AG04450 (cell line): ENCODE data around the gene ZSWIM6. TPM values are rescaled to one million over a fixed set of nuclear protein-coding genes. Genes with fewer than 3 reads are reported as not detected.

ENCODE experiments used
- CTCF ChIA-PET: fragments of 300-600, 350-600 bp; formaldehyde crosslinking; extraction: SDS; loops from one replicate; lab custom pipeline; 2022; ENCODE audit warnings: antibody characterized with exemption, inconsistent platforms; lab: Charles Lee
- POLR2A ChIA-PET: fragments of 350-600 bp; formaldehyde crosslinking; extraction: SDS; loops from one replicate; lab custom pipeline; 2021; ENCODE audit warnings: antibody characterized with exemption, inconsistent platforms; lab: Yijun Ruan, JAX
- DNase-seq: peaks from one replicate; pipeline ENCODE4 v3.0.0-alpha.2; 2011; ENCODE audit warnings: low read depth, low spot score
- H3K27ac ChIP-seq: one replicate; pipeline ENCODE4 v1.5.1; 2012; ENCODE audit warnings: low read depth, low read length, control low read depth
- H3K27me3 ChIP-seq: one replicate; pipeline ENCODE4 v1.6.0; 2012; ENCODE audit warnings: low read length; ENCODE audit not compliant: control insufficient read depth, insufficient read depth
- H3K4me3 ChIP-seq: 2 replicates; pipeline ENCODE4 v1.5.1; 2011; ENCODE audit warnings: mild to moderate bottlenecking, low read depth, low read length, control low read depth
- H3K9me3 ChIP-seq: 2 replicates; pipeline ENCODE4 v1.5.1; 2012; ENCODE audit warnings: low read length; ENCODE audit not compliant: control insufficient read depth, insufficient read depth
- polyA plus RNA-seq: library from polyadenylated mRNA; depleted of rRNA; stranded (reverse); fragments of >200 nt; gene quantifications from 2 replicates; pipeline ENCODE4 v1.2.3, GENCODE V29; 2011
- TF ChIP-seq, protein P1 (sequence below): IDR thresholded peaks from 2 replicates; pipeline ENCODE4 v1.5.1; 2011; ENCODE audit warnings: low read depth, low read length, control low read depth, inconsistent platforms

Gene ZSWIM6
- polyA plus RNA-seq, 1 experiment, result 18.9 TPM

DNA sequence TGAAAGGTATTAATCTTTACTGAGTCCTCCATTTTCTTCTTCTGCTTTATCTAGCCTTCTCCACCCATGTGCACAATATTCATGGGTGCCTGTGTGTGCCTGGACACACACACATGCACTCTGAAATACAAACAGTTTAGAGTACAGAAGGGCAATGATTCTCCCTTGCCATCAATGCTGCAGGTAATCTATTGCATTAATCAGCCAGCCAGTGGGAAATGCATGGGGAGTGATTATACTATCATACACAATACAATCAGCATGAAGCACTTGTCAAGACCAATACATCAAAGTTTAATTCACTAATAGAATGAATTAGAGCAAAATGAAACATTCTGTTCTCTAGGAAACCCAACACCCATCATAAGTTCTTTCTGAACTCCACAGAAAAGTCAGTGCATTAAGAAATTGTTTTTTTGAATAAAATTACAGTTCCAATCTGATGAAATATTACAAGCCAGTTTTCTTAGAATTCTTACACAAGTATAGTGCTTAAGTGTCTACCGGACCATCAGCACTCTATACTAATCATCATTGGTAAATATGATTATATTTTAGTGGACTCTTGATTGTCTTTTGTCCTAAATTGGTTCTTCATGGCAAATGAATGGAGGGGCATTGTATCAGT, 172.2 kb downstream of the ZSWIM6 start:
- H3K9me3 ChIP-seq, result no peaks in the 10 kb centered on the region
- ChIA-PET CTCF (no interaction called here), POLR2A (no interaction called here)
- no peak overlapping the region for H3K4me3 ChIP-seq
- no peaks in the 10 kb centered on the region for H3K27me3 ChIP-seq
- H3K27ac ChIP-seq, result no peak overlapping the region
- no peak for DNase-seq
- TF ChIP-seq, protein P1, sequence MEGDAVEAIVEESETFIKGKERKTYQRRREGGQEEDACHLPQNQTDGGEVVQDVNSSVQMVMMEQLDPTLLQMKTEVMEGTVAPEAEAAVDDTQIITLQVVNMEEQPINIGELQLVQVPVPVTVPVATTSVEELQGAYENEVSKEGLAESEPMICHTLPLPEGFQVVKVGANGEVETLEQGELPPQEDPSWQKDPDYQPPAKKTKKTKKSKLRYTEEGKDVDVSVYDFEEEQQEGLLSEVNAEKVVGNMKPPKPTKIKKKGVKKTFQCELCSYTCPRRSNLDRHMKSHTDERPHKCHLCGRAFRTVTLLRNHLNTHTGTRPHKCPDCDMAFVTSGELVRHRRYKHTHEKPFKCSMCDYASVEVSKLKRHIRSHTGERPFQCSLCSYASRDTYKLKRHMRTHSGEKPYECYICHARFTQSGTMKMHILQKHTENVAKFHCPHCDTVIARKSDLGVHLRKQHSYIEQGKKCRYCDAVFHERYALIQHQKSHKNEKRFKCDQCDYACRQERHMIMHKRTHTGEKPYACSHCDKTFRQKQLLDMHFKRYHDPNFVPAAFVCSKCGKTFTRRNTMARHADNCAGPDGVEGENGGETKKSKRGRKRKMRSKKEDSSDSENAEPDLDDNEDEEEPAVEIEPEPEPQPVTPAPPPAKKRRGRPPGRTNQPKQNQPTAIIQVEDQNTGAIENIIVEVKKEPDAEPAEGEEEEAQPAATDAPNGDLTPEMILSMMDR, result no peak

DNA sequence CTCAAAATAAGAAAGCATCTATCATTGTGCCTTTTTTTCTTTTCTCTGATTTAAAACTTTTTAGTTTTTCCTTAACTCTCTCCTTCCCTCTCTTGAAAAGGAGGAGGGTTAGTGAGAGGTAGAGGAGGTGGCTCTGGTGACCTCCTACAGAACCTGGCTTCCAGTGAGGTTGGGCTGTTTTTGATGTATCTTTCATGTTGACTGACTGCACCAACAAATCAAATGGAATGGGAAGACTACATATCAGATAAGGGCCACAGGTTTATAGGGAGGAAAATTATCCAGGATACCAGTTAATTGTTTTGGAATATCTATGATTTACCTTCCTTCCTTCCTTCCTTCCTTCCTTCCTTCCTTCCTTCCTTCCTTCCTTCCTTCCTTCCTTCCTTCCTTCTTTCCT, 173.2 kb downstream of the ZSWIM6 start:
- DNase-seq, result no peak
- CTCF ChIA-PET, result no interaction called here

DNA sequence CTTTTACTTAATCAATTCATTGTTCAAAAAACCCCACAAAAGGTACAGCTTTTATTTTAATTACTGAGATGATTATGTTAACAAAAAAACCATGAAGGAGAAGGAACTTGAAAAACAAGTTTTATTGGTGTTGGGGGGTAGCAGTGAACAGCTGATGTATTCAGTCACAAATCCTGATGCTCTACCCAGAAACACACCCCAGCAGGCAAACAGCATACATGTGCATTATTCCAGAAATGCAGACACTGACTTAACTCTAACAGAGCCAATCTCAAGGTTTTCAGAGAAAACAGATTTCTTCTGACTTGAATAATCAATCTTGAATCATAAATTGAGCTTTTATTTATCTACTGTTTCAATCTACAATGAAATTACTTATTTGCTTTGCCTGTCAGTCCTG, 175.2 kb downstream of the ZSWIM6 start:
- ChIA-PET CTCF (interaction anchor here (1.4 to 1.5 kb wide), 2 partner anchors 151 to 152 kb away, joined by 3 to 4 read pairs; no protein-coding TSS in a partner anchor), POLR2A (no interaction called here)
- no peak for DNase-seq
- H3K9me3 ChIP-seq, result no peaks in the 10 kb centered on the region; the same call in 1 of the 2 replicates
- no peak overlapping the region for H3K27ac ChIP-seq
- H3K4me3 ChIP-seq, result no peak overlapping the region
- TF ChIP-seq, protein P1, result no peak
- no peaks in the 10 kb centered on the region for H3K27me3 ChIP-seq

More for the DNA sequence above, 173.2 kb downstream of the ZSWIM6 start:
- H3K27ac ChIP-seq, result no peak overlapping the region
- H3K27me3 ChIP-seq, result no peaks in the 10 kb centered on the region
- no peaks in the 10 kb centered on the region for H3K9me3 ChIP-seq
- H3K4me3 ChIP-seq, result no peak overlapping the region
- TF ChIP-seq, protein P1, result no peak
- POLR2A ChIA-PET, result no interaction called here

DNA sequence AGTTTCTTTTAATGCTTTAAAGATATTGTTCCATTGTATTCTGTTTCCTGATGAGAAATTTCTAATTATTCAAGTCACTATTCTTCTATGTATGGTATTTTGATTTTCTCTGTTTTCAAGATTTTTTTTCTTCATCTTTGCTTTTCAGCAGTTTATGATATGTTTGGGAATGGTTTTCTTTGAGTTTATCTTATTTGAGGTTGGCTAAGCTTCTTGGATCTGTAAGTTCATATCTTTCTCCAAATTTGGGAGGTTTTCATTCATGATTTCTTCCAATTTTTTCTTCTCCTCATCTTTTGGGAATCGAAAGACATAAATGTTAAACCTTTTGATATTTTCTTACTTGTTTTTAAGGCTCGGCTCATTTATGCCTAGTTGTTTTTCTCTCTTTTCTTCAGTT, 184.9 kb downstream of the ZSWIM6 start:
- ChIA-PET POLR2A (no interaction called here), CTCF (no interaction called here)
- Histone ChIP-seq H3K9me3 (no peaks in the 10 kb centered on the region), H3K27me3 (no peaks in the 10 kb centered on the region), H3K27ac (no peak overlapping the region), H3K4me3 (no peak overlapping the region)
- TF ChIP-seq, protein P1, result no peak
- no peak for DNase-seq

DNA sequence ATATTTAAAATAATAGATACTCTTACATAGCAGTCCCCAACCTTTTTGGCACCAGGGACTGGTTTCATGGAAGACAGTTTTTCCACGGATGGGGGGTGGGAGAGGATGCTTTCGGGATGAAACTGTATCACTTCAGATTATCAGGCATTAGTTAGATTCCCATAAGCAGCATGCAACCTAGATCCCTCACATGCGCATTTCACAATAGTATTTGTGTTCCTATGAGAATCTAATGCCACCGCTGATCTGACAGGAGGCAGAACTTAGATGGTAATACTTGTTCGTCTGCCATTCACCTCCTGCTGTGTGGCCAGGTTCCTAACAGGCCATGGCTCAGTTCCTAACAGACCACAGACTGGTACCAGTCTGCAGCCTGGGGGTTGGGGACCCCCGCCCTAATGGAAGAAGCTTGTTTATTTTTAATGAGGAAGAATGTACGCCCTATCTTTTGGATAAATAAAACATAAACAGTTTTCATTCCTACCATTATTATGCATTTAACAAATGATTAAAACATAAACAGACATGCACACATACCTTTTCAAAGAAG, 187.7 kb downstream of the ZSWIM6 start:
- ChIA-PET POLR2A (no interaction called here), CTCF (no interaction called here)
- no peaks in the 10 kb centered on the region for H3K9me3 ChIP-seq
- H3K27me3 ChIP-seq, result no peaks in the 10 kb centered on the region
- no peak for DNase-seq
- TF ChIP-seq, protein P1, result no peak
- H3K27ac ChIP-seq, result no peak overlapping the region
- H3K4me3 ChIP-seq, result no peak overlapping the region
